Left lobe of liver (tissue), 2 donors: Measurements from ENCODE around the gene PLIN4. TPM values are rescaled to one million over a fixed set of nuclear protein-coding genes. Genes with fewer than 3 reads are reported as not detected.
A peak's percentile ranks its signal among the peaks of the same experiment; 100 is the strongest.

Source experiments
- ATAC-seq: fragments of 200-7000 bp; cut with Tn5 transposase; one replicate; pipeline ENCODE4 v1.9.1; 2020; ENCODE audit warnings: mild to moderate bottlenecking, moderate library complexity
- DNase-seq: peaks from one replicate; pipeline ENCODE4 v3.0.0-alpha.2; 2020; ENCODE audit warnings: low spot score
- total RNA-seq: library from RNA; stranded (reverse); gene quantifications from one replicate; pipeline ENCODE4 v1.2.1, GENCODE V29; 2021
- donor health status: DM: no; HTN: no; CAD: no; lungs with moderate emphysema.
- donor health status: DM: no; HTN: yes; CAD: no.

Gene PLIN4
- total RNA-seq, 1 donor from 2014 or later, result 36.8 TPM

DNA sequence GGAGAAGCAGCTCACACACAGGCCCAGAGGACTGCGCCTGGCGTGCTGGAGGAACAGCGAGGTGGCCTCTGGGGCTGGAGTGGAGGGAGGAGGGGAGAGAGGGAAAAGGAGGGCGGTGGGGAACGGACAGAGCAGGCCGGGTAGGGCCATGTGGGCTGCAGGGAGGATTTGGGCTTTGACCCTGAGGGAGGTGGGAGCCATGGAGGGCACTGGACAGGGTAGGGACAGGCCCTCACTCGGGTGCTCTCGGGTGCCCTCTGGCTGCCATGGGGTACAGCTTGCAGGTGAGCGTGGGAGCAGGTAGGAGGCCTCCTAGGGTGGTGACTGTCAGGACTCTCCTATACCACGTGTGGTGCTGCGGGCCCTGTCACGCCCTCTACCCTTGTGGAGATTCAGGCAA lies 22.8 kb downstream of the PLIN4 start:
- peak; percentile 66 for ATAC-seq
- DNase-seq, result no peak

DNA sequence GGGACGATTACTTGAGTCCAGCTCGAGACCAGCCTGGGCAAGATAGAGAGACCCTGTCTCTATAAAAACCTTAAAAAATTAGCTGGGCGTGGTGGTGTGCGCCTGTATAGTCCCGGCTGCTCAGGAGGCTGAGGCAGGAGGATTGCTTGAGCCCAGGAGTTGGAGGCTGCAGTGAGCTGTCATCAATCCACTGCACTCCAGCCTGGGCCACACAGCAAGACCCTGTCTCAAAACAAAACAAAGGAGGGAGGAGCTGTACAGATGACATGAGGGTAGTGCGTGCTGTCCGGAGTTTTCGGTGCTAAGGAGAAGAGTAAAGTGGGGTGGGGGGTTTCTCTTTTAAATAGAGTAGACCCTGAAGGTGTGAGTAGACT lies 23.6 kb downstream of the PLIN4 start:
- DNase-seq, result no peak
- no peak for ATAC-seq

DNA sequence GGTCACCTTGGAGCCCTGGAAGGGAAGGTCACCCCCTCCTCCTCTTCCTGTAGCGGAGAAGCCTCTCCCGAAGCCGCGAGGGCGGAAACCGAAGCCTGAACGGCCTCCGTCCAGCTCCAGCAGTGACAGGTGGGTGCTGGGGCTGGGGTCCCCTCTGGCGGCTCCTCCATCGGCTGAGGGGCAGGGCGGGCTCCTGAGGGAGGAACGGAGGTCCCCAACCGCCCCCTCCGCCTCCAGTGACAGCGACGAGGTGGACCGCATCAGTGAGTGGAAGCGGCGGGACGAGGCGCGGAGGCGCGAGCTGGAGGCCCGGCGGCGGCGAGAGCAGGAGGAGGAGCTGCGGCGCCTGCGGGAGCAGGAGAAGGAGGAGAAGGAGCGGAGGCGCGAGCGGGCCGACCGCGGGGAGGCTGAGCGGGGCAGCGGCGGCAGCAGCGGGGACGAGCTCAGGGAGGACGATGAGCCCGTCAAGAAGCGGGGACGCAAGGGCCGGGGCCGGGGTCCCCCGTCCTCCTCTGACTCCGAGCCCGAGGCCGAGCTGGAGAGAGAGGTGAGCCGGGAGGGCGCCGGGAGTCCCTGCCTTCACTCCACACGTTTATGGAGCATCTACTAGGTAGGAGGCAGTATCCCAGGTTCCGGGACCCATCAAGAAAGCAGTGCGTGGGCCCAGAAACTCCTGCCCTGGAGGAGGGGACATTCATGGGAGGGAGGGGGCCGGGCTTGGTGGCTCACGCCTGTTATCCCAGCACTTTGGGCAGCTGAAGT lies 24.2 kb downstream of the PLIN4 start:
- no peak for DNase-seq

DNA sequence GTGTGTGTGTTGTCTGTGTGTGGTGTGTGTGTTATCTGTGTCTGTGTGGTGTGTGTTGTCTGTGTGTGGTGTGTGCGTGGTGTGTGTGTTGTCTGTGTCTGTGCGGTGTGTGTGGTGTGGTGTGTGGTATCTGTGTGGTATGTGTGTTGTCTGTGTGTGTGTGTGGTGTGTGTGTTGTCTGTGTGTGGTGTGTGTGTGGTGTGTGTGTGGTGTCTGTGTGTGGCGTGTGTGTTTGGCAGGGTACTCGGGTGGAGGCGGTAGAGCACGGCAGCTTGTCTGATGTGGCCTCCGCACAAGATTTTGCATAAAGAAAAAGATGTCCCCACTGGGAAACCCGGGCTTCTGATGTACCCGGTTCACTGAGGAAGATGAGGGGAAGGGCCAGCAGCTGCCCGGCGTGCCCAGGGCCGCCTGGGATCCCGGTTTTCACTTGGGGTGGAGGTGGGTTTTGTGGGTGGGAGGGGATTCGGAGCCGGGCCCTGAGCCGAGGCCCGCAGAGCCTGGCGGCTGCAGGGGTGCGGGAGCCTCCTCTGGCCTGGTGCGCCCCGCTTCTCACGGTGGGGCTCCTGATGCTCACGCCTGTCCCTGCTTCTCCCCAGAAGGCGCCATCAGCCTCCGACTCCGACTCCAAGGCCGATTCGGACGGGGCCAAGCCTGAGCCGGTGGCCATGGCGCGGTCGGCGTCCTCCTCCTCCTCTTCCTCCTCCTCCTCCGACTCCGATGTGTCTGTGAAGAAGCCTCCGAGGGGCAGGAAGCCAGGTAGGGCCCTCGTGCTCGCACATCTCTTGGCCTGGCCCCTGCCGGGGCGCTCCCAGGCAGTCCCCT lies 25.0 kb downstream of the PLIN4 start:
- DNase-seq (no peak), ATAC-seq (no peak)

More for the DNA sequence above, 24.2 kb downstream of the PLIN4 start:
- no peak for ATAC-seq

DNA sequence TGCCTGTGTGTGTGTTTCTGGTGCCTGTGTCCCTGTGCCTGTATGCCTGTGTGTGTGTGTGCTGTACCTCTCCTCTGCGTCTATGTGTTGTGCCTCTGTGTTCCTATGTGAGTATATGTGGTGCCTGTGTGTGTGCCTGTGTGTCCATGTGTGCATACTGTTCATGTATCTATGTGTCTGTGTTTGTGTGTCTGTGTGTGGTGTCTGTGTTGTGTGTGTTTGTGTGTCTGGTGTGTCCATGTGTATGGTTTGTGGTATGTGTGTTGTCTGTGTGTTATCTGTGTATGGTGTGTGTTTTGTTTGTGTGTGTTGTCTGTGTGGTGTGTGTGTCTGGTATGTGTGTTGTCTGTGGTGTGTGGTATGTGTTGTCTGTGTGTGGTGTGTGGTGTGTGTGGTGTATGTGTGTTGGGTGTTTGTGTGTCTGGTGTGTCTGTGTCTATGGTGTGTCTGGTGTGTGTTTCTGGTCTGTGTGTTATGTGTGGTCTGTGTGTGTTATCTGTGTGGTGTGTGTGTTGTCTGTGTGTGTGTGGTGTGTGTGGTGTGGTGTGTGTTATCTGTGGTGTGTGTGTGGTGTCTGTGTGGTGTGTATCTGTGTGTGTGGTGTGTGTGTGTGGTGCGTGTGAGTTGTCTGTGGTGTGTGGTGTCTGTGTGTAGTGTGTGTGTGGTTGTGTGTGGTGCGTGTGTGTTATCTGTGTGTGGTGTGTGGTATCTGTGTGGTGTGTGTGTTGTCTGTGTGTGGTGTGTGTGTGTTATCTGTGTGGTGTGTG lies 25.8 kb downstream of the PLIN4 start:
- ATAC-seq (no peak), DNase-seq (no peak)

DNA sequence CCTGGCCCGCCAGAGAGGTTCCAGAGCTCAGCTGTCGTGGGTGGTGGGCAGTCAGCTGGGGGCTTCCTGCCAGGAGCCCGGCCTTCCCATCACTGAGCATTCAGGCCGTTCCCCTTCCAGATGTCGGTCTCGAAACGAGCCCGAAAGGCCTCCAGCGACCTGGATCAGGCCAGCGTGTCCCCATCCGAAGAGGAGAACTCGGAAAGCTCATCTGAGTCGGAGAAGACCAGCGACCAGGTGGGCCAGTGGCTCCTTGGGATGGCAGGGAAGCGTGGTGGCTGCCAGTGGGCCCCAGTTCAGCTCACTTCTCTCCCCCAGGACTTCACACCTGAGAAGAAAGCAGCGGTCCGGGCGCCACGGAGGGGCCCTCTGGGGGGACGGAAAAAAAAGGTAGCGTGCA lies 26.8 kb downstream of the PLIN4 start:
- no peak for DNase-seq
- ATAC-seq, result no peak

DNA sequence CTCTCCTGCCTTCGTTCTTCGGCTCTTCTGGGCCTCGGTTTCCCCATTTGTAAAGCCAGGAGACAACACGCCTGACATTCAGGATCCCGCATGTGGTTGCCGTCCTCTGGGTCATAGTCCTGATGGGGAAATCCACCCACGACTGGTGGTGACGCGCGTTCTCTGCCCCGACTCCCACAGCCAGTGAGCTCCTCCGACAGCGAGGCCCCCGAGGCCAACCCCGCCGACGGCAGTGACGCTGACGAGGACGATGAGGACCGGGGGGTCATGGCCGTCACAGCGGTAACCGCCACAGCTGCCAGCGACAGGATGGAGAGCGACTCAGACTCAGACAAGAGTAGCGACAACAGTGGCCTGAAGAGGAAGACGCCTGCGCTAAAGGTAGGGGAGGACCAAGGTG lies 29.8 kb downstream of the PLIN4 start:
- no peak for ATAC-seq
- DNase-seq, result no peak

DNA sequence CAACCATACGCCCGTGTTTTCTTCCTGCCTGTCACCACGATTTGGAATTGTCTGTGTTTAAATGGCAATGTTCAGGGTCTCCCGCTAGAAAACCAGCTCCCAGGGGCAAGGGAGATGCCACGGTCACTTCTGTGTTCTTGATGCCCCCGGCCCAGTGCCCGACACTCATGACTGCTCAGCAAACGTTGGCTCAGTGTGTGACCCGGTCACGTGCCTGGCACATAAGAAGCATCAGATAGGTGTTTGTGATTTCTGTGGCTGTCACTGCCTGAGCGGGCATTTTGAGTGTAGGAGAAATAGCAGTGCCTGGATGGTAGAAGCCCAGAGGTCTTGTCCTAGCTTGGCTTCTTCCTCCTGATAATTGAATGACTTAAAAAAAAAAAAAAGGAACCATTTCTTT lies 30.7 kb downstream of the PLIN4 start:
- DNase-seq, result no peak
- no peak for ATAC-seq

DNA sequence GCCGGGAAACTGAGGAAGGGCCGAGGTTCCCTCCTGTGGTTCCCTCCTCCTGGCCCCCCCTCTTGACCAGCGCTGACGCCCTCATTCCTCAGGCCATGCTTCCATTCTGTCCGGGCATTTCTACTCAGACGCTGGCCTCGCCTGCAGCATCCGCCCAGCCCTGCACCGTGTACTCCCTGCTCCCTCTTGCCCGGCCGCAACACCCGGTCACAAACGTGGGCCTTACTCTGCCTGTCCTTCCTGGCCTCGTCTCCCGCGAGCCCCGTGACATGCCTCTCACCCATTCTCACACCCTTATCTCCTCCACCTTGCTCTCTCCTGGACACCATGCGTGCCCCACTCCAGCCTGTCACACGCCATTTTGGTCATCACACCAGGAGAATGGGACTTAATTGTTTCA lies 34.9 kb downstream of the PLIN4 start:
- DNase-seq (no peak), ATAC-seq (no peak)

DNA sequence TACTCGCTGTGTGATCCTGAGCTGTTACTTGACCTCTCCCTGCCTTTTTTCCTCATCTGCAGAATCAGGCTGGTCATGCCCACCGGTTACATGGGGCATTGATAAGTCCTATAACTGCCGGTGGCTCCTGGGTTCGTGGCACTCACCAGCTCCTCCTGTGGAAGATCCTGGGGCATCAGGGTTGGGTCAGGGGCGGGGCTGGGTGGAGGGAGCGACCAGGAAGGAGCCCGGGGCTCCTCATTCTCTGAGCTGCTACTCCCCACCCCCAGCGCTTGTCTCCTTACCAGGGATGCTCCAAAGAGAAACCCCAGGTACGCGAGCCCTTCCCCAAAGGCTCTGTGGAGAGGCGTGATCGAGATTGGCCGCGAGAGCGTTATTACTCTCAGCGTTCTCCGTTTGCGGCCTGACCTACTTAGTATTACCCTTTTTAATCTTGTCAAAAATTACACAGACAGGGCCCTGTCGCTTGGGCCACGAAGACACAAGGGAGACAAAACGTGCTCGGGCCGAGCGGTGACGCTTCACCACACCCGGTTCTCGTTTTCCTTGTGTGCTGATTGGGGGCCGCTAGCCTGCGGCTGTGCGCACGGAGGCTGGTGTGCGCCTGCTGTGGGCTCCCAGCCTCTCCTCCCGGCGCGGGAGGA lies 35.4 kb downstream of the PLIN4 start:
- DNase-seq, result no peak
- no peak for ATAC-seq

DNA sequence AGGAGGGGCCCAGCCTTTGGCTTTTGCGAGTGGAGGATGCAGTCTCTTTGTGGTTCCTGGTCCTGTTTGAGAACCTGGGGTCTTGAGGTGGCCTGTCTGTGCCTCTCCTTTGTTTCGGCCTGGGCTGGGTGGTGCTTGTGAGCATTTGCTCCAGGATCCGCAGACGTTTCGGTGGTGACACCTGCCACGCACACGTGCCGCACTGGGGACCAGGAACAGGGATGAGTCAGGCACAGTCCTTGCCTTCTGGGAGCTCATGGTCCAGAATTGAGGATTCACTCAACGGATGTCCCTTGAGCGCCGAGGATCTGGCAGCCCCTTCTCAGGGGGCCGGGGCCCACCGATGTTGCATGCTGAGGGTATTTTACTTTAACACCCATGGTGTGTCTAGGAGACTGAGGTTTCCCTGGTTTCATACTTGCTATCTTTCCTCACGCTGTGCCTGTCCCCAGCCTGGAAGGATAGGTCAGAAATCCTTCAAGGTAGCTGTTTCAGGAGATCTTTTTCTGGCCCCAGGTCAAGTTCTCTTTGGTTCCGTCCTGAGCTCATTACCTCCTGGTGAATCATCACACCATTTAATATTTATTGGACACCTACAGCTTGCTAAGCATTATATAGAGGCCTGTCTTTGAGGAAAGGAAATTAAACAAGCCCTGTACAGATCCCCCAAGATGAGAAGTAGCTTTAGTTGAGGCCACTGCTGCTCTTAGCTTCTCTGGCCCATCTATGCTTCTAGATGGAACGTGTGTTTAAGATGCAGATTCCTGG lies 41.1 kb downstream of the PLIN4 start:
- no peak for ATAC-seq
- no peak for DNase-seq

DNA sequence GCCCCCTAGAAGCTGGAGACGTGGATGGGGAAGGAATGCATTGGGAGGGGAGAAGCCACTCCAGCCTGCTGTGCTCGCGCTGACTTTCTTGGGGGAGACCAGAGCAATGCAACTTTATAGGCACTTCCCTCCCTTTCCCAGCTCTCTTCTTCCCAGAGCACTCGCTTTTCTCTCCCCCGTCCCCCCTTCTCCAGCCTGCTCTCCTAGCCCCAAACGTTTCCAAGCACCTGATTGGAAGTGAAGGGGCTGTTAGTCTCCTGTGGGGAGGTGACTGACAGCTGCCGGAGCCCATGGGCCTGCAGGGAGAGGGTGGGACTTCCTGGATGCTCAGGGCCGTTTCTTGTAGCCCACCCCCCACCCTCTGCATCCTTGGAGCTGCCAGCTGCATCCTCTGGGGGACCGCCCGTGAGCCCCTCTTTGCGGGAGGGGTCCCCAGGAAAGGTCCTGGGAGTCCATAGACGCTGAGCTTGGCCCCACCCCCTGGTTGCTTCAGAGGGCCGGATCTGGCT lies 43.7 kb downstream of the PLIN4 start:
- no peak for DNase-seq

DNA sequence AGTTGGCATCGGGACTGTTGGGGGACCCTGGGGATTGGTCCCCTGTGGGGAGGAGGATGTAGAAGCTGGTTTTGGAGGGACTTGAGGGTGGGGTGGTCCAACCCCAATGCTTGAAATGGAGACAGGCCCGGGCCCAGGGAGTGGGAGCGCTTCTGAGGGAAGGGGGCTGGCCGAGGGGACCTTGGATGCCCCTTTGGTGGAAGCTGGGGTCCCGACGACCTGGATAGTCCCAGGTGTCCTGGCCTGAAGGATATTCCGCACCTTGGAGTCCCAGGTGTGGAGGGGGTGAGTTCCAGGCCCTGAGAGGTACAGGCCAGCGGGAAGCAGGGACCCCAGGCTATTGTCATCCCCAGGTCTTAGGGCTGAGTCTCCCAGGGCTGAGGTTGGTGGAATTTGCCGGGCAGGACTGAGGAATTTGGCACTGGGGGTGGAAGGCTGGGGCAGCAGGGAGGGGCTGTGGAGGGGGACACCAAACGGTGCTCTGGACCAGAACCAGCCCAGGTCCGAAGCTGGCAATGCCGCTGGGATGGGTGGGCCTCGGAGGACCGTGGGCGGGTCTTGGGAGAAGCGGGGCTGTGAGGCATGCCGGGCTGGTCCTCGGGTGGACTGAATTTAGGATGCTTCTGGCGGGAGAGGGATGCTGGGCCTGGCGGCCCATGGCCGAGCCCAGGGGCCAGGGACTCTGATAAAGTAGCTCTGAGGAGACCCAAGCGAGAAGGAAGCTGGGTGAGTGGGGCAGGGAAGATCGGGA lies 44.3 kb downstream of the PLIN4 start:
- ATAC-seq (no peak), DNase-seq (no peak)

More for the DNA sequence above, 43.7 kb downstream of the PLIN4 start:
- ATAC-seq, result no peak

DNA sequence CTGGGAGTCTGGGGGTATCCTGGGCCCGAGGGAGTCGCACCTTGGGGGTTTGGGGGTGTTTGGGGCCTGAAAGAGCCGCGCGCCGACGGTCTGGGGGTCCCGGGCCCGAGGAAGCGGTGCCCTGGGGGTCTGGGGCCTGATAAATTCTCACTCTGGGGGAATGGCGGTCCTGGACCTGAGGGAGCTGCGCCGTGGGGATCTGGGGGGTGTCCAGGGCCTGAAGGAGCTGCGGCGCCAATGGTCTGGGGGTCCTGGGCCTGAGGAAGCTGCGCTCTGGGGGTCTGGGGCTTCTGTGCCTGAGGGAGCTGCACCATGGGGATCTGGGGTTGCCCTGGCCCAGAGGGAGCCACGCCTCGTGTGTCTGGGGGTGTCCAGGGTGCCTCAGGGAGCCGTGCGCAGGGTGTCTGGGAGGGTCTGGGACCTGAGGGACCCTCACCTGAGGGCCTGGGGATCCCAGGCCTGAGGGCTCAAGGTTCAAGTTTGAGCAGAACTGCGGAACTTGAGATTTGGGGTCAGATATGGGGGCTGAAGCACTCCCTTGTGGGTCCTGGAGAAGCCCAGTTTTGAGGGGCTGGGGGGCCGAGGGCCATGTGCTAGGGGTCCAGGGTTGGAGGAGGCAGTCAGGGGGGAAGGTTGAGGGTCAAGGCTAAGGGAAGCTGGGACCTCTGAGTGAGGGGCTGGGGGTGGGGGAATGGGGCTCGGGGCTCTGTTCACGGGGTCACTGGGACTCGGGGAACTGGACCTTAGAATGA lies 45.1 kb downstream of the PLIN4 start:
- no peak for ATAC-seq
- no peak for DNase-seq

DNA sequence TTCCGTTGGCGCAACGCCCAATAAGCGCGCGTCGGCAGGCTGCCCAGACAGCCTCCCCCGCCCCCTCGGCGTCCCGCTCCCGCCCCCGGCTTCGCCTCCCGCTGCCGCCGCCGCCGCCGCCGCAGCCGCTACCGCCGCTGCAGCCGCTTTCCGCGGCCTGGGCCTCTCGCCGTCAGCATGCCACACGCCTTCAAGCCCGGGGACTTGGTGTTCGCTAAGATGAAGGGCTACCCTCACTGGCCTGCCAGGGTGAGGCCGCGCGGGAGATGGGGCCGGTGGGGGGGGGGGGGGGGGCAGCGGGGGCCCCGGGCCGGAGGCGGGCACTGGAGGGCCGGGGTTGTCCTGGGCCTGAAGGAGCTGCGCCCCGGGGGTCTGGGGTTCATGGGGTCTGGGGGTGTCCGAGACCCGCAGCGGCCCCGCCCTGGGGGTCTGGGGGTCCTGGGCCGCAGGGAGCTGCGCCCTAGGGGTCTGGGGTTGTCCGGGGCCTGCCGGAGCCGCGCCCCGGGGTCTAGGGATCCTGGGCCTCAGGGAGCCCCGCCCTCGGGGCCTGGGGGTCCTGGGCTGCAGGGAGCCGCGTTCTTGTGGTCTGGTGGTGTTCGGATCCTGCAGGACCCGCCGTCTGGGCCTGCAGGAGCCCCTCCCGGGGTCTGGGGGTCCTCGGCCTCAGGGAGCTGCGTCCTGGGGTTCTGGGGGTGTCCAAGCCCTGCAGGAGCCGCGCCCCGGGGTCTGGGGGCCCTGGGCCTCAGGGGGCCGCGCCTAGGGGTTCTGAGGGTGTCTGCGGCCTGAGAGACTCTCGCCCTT lies 45.9 kb downstream of the PLIN4 start, which contains the start of gene HDGFL2:
Gene HDGFL2 (plus strand): TSS at position 124 of the 801 bp plus-strand sequence. CDS start 54 bp downstream, at position 178.
- ATAC-seq (no peak), DNase-seq (no peak)

DNA sequence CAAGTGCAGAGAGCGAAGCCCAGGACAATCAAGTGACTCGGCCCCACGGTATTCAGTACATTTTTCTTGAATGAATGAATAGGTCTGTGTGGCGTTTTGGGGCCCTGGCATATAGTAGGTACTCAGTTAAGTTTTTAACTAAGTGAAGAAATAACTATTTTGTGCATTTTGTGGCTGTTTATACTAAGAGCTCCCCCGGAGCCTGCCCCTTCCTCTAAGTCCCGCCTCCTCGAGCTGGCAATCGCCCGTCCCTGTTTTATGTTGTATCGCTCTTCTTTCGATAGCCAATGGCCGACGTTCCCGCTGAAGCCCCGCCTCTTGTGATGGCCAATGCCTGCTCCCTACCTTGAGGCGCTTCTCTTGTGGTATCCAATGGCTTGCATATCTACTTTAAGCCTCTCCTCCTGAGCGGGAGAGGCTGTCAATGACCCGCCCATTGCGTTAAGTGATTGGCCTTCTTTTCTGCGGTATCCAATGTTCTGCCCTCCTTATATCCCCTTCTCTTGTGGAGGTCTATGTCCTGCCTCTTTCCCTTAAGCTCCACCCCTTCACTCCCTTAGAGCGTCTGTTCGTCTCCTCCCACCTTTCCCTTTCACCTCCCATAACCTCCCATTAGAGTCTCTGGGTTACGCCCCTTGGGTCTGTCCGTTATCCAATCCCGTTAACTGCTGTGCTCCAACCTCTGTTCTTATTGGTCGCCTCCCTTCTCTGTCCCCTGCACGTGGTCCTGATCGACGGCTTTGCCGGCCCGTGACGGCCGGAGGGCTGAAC lies 46.7 kb downstream of the PLIN4 start:
- peak; percentile 98 for DNase-seq
- peak; percentile 88 for ATAC-seq

DNA sequence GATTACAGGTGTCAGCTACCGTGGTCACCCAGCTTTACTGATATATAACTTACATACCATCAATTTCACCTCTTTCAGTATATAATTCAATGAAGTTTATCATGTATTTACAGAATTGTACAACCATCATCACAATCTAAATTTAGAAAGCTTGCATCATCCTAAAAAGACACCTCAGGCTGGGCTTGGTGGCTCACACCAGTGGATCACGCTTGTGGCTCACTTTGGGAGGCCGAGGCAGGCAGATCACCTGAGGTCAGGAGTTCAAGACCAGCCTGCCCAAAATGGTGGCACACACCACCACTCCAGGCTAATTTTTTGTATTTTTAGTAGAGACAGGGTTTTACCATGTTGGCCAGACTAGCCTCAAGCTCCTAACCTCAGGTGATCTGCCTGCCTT lies 50.5 kb downstream of the PLIN4 start:
- DNase-seq (no peak), ATAC-seq (no peak)
